A549 treated with AZD9567 at 1 μM for 4 hours (cell line): ENCODE measurements around the gene SLCO2B1. TPM values are rescaled to one million over a fixed set of nuclear protein-coding genes. Genes with fewer than 3 reads are reported as not detected.

Experiments used
- total RNA-seq: library from RNA; stranded (reverse); fragments of 200-300 nt; extraction: Qiagen RNA extraction; gene quantifications from 5 replicates; pipeline ENCODE4 v1.2.3, GENCODE V29; 2022; ENCODE audit not compliant: insufficient read depth

Gene SLCO2B1, protein sequence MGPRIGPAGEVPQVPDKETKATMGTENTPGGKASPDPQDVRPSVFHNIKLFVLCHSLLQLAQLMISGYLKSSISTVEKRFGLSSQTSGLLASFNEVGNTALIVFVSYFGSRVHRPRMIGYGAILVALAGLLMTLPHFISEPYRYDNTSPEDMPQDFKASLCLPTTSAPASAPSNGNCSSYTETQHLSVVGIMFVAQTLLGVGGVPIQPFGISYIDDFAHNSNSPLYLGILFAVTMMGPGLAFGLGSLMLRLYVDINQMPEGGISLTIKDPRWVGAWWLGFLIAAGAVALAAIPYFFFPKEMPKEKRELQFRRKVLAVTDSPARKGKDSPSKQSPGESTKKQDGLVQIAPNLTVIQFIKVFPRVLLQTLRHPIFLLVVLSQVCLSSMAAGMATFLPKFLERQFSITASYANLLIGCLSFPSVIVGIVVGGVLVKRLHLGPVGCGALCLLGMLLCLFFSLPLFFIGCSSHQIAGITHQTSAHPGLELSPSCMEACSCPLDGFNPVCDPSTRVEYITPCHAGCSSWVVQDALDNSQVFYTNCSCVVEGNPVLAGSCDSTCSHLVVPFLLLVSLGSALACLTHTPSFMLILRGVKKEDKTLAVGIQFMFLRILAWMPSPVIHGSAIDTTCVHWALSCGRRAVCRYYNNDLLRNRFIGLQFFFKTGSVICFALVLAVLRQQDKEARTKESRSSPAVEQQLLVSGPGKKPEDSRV
- total RNA-seq: 3.2 to 5.7 TPM (median 3.8 TPM) in 5 replicates

DNA sequence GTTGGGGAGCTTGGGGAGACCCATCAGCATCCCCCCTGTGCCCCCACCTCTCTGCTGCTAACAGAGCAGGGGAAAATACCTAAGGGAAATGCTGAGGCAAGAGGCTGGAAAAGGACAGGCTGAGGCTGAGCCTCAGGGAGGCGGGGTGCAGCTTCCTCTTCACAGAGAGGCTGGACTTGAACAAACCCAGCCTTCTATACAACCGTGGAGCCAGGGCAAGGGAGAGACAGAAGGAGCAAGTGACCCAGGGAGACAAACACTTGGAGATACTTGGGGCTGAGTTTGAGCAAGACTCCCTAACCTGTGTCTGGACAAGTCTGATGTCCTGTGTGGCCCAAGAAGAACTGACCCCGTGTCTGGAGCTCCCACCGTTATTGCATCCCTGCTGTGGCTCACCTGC lies at the start of gene SLCO2B1:
Gene SLCO2B1, plus strand, starts transcription at position 229 of the 400 bp plus-strand sequence. CDS start 275 bp downstream, outside the sequence.

GRCh38 chr11:75240311-75241035 lies 89.6 kb downstream of the SLCO2B1 start, which contains the start of gene TPBGL:
TPBGL (plus strand) TSS chr11:75240774; CDS start chr11:75241050, 276 bp downstream.

Other genes with a start within 250 kb of the SLCO2B1 start
- 4.2 to 5.8 TPM (median 4.7 TPM) in 5 replicates for gene XRRA1, start 202.0 kb upstream of the SLCO2B1 start, total RNA-seq
- 136 to 264 TPM (median 244 TPM) in 5 replicates for gene SPCS2, start 201.8 kb upstream of the SLCO2B1 start, total RNA-seq
- 3.1 to 4.5 TPM (median 3.8 TPM) in 5 replicates for gene NEU3, start 162.2 kb upstream of the SLCO2B1 start, total RNA-seq
- gene OR2AT4, start 54.2 kb upstream of the SLCO2B1 start, total RNA-seq: not detected in 5 replicates
- gene TPBGL, start 89.7 kb downstream of the SLCO2B1 start, total RNA-seq: 0.15 to 0.33 TPM (median 0.25 TPM) in 4 of 5 replicates, not detected in the other
- gene ARRB1, start 200.6 kb downstream of the SLCO2B1 start, total RNA-seq: 5.9 to 9.4 TPM (median 7.9 TPM) in 5 replicates
- gene RPS3, start 248.4 kb downstream of the SLCO2B1 start, total RNA-seq: 3,077 to 3,646 TPM (median 3,348 TPM) in 5 replicates